Activated CD8-positive, alpha-beta memory T cell treated with anti-CD3 and anti-CD28 coated beads, Interleukin-2, amount 50 U/mL, for 1 hour (primary cell): Measurements from ENCODE around the gene DNAJC16.

Source experiments
- DNase-seq: peaks from one replicate; pipeline ENCODE4 v3.0.0-alpha.2; 2020; ENCODE audit errors: extremely low read depth

DNAJC16 gene

DNA sequence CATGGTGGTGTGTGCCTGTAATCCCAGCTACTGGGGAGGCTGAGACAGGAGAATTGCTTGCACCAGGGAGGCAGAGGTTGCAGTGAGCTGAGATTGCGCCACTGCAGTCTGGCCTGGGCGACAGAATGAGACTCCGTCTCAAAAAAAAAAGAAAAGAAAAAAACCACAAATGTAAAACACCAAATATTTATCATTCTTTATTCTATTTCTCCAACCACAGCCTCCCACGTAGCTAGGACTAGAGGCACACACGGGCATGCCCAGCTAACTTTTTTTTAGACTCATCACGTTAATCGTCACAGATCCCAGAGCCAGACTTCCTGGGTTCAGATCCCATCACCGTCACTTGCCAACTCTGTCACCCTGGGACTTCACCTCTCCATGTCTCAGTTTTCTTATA is 13.5 kb downstream of the DNAJC16 start:
- DNase-seq, result no peak

DNA sequence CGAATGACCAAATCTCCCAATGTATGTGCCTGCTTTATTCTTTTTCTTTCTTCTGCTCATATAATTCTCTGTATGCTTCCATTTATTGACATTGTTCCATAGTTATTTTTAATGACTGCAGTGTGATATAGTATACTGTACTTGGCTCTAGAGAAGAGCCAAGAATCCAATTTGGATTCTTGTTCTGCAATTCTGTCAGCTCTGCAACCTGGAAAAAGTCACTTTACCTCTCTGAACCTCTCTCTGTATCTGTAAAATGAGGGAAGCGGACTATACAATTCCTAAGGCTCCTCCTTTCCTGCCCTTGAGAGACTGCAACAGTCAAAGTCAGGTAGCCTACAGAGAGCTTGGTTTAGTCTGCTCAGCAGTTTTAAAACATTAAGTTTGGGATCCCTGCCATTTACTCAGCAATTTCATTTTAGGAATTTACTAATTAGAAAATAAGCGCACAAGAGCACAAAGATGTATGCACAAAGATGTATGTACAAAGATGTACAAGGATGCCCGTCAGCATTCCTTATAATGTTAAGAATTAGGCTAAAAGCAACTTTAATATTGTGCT is 14.7 kb downstream of the DNAJC16 start:
- DNase-seq, result no peak

DNA sequence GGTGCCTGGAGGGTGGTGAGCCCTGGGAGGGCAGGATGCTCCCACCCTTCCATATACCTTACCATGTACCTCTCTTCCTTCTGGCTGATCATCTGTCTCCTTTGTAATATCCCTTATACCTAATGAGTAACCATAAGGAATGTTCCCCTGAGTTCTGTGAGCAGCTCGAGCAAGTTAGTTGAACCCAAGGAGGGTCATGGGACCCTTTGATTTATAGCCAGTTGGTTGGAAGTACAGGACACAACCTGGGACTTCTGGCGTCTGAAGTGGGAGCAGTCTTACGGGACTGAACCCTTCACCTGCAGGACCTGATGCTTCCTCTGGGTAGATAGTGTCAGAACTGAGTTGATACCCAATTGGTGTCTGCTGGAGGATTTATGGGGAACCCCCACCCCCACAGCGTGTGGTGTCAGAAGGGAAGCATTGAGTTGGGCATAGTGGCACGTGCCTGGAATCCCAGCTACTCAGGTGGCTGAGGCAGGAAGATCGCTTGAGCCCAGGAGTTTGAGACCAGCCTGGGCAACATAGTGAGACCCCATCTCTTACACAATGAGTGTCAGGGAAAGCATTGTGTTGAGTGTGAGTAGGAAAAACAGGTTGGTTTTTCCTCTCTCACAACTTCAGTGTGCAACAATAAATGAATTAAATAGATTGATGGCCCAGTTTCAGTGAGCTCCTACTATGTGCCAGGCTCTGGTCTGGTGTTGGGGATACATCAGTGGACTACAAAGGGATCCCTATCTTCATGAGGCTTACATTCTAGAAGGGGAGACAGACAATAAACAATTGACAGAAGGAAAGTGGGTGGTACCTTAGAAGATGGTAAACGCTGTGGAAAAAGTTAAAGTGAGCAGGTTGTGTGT is 16.0 kb downstream of the DNAJC16 start:
- DNase-seq, result no peak

DNA sequence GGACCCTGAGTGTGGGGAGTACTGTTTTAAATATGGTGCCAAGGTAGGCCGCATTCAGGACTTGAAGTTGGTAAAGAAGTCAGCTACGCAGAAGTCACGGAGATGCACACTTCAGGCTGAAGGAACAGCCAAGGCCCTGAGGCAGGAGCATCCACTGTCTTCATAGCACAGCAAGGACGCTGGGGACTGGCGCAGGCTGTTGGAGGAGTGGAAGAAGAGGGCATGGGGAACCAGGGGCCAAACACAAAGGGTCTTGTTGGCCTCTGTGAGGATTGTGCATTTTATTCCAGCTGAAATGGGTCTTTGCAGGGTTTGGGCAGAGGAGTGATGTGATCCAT is 16.6 kb downstream of the DNAJC16 start:
- no peak for DNase-seq

DNA sequence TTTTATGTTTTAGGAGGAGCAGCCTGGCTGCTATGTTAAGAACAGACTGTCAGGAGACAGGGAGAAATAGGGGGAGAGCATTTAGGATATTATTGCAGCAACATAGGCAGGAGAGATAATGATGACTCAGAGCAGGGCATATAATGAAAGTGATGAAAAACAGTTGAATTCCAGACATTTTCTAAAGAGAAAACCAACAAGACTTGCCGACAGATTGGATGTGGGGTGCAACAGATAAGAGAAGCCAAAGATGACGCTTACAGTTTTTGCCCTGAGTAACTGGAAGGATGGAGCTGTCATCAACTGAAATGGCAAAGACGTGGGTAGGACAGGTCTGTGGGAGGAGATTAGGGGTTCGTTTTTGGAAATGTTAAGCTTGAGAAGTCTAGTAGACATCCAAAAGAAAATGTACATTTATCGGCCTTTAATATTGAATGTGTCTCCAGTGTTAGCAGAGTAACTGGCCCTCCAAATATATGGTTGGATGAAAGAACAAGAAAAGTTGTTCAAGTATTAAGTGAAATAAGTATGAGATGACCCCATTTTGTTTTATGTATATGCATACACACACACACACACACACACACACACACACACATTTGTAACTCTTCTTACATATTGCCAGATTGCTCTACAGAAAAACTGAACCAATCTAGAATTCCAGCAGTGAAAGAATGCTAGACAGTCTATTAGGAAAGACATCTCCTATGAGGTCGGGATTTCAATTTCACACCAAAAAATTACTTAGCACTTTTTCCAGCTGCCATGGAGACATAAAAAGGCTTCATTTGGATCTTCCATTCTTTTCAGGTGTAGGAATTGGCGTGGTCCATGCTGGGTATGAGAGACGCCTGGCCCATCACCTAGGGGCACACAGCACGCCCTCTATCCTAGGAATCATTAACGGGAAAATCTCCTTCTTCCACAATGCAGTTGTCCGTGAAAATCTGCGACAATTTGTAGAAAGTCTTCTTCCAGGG is 17.2 kb downstream of the DNAJC16 start:
- no peak for DNase-seq

DNA sequence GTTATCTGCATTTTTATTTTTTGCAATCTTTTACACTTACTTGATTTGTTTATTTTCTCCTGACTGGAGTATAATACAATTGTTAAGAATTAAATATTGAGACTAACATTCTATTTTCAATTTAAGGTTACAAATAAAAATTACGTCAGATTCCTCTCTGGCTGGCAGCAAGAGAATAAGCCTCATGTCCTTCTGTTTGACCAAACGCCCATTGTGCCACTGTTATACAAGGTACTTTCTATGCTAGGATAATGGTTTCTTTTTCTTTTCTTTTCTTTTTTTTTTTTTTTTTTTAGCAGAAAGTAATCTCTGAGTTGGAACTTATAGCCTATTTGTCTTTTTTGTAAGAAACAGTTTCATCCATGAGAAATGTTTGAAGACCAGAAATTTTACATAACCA is 20.0 kb downstream of the DNAJC16 start:
- DNase-seq, result no peak

DNA sequence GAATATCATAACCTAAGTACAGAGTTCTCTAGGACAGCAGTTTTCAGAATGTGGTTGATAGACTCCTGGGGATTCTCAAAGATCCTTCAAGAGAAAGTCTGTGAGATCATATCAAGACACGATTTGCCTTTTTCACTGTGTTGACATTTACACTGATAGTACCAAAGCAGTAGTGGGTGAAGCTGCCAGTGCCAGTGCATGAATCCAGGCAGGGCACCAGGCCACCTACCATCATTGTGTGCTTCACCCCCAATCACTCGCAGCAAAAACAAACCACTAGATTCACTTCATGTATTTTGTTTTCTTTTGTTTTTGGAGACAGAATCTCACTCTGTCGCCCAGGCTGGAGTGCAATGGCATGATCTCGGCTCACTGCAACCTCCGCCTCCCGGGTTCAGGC is 23.9 kb downstream of the DNAJC16 start:
- no peak for DNase-seq

DNA sequence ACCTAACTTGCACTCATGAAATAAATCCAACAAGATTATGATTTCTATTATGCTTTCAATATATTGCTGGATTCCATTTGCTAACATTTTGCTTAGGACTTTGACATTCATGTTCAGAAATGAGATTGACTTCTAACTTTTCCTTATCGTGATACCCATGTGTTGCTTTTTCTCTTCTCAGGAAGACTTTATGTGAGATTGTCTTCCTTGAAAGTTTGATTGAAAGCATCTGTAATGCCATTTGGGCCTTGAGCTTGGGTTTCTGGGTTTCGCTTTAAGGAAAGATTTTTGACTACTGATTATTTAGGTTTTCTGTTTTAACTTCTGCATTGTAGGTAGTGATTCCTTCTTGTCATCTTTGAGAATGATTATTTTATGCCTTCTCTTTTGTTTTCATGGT is 30.4 kb downstream of the DNAJC16 start:
- DNase-seq, result no peak

DNA sequence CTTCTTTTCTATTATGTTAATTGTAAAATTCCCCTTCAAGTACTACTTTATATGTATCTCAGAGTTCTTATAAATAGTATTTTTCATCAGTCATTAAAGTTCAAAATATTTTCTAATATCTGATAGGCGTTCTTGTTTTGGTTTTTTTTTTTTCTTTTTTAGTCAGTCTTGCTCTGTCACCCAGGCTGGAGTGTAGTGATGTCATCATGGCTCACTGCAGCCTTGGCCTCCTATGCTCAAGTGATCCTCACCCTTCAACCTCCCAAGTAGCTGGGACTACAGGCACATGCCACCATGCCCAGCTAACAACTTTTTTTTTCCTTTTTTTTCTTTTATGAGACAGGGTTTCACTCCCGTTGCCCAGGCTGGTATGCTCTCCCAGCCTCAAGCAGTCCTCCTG is 30.9 kb downstream of the DNAJC16 start:
- DNase-seq, result no peak

DNA sequence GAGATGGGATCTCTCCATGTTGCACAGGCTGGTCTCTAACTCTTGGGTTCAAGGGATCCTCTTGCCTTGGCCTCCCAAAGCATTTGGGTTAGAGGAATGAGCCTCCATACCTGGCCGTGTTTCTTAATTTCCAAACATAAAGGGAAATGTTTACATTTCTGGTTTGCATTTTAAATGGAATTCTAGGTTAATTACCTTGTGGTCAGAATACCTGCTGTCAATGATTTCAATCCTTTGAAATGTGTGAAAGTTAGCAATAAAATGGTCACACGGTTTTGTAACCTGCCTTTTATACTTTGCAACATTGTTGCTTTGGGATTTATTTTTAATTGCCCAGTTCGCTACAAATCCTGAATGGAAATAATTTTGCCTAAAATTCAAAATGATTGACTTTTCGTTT is 31.9 kb downstream of the DNAJC16 start:
- DNase-seq, result no peak

DNA sequence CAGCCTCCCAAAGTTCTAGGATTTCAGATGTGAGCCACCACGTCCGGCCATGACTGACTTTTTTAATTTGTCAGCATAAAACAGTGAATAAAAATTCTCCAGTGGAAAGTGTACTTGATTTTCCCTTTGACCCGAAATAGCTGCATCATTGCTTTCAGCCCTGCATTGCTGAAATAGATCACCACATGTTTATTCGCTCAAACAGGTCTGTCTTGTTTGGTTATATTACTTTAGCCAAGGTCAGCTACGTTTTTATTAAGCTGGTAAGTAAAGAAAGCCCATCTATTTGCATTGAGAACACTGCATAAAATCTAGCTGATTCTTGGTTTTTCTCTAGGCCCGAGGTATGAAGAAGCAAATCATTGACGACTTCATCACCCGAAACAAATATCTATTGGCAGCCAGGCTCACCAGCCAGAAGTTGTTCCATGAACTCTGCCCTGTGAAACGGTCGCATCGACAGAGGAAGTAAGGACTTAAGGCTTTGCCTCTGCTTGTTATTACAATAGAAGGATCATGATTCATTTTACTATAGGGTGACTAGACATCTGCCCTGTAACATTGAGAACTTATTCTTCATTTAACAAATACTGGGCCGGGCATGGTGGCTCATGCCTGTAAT is 32.7 kb downstream of the DNAJC16 start:
- no peak for DNase-seq

DNA sequence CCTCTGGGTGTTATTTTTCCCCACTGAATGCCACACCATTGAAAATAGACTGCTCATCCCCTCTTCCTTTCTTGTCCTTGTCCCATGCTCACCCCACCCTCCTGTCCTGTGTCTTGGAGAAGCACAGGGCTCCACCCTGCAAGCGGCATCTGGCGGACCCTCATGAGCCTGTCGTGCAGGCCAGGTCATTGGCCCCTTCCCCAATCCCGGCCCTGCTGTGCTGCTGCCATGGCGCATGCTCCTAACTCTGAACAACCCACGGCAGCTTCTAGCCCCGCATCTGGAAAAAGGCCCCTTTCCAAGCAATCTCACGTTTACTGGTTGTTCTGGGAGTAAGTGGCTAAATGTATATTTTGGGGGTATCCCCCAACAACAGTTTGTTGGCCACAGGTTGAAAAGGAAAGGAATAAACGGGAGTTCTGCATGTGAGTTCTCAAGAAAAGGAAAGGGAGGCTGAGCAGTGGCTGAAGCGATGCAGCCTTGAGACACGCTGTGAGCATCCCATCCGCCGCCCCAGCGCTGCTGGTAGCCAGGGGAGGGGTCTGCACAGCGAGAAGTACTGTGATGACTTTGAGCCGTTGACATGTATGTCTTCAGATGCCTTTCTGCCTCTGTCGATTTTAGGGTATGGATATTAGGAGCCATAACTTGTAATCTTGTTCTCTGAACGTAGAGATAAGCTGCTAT is 41.9 kb downstream of the DNAJC16 start:
- DNase-seq, result no peak

DNA sequence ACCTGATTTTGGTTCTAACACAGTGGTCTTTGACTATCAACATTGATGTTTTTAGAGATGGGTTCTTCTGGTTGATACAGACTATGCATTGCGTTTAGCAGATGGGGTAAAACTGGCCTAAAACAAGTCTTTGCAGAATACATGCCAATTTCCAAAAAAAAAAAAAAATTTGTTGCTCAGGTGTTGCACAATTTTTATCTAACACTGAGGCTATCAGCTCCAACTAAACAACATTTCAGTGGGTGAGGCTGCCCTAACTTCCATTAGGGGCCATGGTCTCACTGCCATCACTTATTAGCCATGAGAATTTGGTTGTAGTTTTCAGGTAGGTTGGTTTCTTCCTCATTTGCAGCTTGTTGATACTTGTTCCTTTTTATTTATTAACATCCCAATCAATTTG is 44.2 kb downstream of the DNAJC16 start:
- no peak for DNase-seq

DNA sequence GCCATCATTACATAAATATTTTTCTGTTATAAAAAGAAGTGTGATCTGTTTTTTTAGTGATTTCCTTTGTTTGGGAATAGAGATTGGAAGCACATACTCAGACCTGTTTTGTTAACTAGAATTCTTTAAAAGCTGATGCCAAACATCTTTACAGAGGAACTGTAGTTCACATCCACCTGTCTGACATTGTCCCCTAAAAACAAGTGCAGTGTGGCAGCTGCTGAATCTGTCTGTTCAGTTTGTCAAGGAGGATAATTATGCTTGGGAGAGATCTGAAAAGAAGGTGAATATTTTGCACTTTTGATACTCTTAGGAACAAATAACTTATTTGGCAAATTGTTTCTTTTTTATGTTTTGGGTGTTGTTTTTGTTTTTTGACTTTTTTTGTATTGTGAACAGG is 44.6 kb downstream of the DNAJC16 start:
- DNase-seq, result no peak

DNA sequence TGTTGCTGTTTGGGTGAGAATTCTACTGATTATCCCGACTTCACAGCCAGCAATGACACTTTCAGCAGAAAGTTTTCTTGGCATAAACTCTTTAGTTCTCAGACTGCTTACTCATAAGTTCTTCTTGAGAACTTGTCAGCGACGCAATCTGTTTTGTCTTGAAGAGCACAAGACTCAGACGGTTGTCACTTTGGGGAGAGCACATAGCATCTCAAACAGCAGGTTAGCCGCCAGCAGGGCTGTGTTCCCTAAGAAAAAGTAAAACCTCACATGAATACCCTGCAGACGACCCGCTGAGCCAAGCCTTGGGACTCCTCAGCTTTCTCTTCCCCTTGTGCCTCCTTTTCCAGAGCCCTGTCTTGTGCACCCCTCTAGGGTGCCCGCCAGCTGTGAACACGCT is 46.8 kb downstream of the DNAJC16 start:
- no peak for DNase-seq

DNA sequence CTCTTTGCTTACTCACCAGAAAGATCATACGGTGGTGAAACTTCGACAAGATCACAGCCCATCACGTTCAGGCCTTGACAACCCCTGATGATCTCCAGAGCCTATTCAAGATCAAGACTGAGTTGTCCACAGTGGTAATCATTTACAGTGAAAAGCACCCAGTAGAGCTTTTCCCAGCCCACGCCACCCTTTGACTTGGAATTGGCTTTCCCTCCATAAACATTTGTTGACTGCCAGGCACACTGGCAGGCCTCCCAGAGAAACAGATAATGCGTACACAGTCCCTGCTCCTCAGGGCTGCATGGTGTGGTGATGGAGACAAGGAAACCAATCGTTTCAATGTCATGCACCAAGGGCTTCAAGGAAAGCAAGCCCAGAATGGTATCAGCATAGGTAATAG is 48.1 kb downstream of the DNAJC16 start:
- DNase-seq, result no peak

DNA sequence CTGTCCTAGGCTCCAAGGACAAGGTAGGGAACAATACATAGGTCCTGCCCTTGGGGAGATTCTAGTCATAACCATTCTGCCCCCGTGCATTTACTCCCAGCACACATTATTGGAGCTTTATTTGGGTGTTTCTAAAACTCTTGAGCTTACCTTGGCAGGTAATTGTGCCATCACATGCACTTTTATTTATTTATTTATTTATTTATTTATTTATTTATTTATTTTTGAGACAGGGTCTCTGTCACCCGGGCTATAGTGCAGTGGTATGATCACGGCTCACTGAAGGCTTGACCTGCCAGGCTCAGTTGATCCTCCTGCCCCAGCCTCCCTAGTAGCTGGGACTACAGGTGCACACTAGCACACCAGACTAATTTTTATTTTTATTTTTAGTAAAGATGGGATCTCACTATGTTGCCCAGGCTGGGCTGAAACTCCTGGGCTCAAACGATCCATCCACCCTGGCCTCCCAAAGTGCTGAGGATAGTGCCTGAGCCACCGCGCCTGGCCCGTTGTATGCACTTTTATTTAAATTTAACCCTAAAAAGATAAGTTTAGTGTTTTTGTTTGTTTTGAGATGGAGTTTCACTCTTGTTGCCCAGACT is 49.0 kb downstream of the DNAJC16 start:
- DNase-seq, result no peak

DNA sequence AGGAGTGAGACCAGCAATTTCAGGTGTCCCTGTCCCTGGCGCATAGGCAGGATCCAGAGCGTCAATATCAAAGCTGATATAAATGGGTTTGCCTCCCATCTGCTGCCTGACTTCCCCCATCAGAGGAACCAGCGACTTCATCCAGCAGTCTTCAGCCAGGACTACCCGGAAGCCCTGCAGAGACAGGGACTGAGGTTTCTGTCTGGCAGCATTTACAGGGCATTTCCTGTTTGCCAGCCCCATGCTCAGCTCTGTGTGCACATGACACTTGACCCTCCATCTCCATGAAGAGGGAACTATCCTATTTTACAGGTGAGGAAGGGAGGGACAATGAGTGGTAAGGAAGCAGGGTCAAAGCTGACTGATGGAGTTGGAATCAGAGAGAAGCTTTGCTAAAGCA is 51.0 kb downstream of the DNAJC16 start:
- DNase-seq, result no peak

DNA sequence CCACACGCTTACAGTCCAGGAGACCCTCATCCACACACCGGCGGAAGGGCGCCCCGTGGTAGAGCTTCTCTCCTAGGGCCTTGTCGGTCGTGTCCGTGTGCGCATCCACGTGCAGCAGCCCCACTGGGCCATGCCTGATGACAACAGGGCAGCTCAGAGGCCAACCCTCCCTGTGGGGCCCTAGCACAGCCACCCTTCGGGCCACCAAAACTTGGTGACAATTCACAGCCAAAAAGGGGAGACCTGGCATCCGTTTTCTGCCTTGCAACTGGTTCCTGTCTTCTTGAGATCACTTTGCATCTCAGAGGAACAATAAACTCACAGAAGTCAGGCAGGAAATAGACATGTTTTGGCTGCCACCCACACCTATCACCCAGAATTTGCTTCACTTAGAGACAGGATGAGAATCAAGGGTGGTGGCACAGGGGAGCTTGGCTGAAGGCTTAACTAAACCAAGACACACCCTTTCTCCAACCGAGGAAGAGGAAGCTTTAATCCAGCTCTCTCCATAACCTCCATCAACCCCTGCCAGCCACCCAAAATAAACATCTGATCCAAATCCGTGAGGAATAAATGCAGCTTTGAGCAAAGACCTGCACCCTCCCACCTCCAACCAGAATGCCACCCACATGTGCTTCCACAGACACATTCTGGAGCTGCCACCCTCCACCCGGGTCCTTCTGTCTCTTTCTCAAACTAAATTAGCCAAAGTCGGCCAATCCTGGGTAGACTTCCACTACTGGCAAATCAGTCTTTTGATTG is 52.5 kb downstream of the DNAJC16 start:
- DNase-seq, result no peak

DNA sequence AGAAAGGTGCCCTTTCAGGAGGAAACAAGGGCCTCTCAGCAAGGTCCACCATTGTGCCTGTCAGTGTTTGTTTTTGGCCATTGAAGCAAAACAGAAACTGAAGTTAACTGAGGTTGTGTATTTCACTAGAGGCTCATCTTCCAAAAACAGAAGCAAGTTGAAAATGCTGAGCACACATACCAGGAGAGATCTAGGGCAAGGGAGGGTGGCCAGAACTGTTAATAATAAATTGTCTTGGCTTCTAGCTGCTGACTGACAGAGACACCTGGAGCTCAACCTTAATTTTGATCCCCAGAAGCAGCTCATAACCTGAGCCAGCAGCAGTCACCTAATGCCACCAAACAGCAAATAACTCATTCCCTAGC is 53.0 kb downstream of the DNAJC16 start:
- no peak for DNase-seq
